A549 (cell line): Measurements from ENCODE around the gene SLIT3. TPM values are rescaled to one million over a fixed set of nuclear protein-coding genes. Genes with fewer than 3 reads are reported as not detected.

Experiments used
- ATAC-seq, 2 experiments: fragments of 200-7000 bp in 1 of 2; fragments of >200 bp in 1 of 2; cut with Nextera tagmentation in 1 of 2; cut with Tn5 transposase in 1 of 2; 3 replicates each; pipeline versions ENCODE4 v1.8.0 to v1.9.1; 2018 to 2020; ENCODE audit warnings: mild to moderate bottlenecking in 1 of 2, moderate library complexity in 1 of 2
- CTCF ChIA-PET: fragments of 300-600 bp; sonication (Branson Sonifier 250); formaldehyde crosslinking; extraction: SDS; loops from one replicate; lab custom pipeline; 2021; ENCODE audit warnings: antibody characterized with exemption, inconsistent platforms; lab: Yijun Ruan, JAX
- POLR2A ChIA-PET: fragments of 350-600 bp; formaldehyde crosslinking; extraction: SDS; loops from one replicate; lab custom pipeline; 2021; ENCODE audit warnings: antibody characterized with exemption, inconsistent platforms; lab: Yijun Ruan, JAX
- DNase-seq, 2 experiments: peaks; one replicate each; pipeline versions ENCODE4 v3.0.0 to v3.0.0-alpha.2; 2011 to 2016; ENCODE audit warnings: low read depth in 1 of 2, low spot score in 1 of 2
- FAIRE-seq: peaks from 2 replicates; lab custom pipeline; 2011; peaks lifted over from hg19 to GRCh38; lab: Jason Lieb, UNC
- H3K27ac ChIP-seq, 2 experiments: fragments of >200 bp; sonication (Bioruptor Twin); formaldehyde crosslinking; 3 replicates each; pipeline ENCODE4 v1.5.1; 2016 to 2017
- H3K4me1 ChIP-seq: fragments of >200 bp; sonication (Bioruptor Twin); formaldehyde crosslinking; 3 replicates; pipeline ENCODE4 v1.6.1; 2016
- H3K4me2 ChIP-seq: fragments of >200 bp; sonication (Bioruptor Twin); formaldehyde crosslinking; 3 replicates; pipeline ENCODE4 v1.6.1; 2016
- H3K4me3 ChIP-seq: fragments of >200 bp; sonication (Bioruptor Twin); formaldehyde crosslinking; 3 replicates; pipeline ENCODE4 v1.5.1; 2016
- H3K9me3 ChIP-seq: fragments of >200 bp; sonication (Bioruptor Twin); formaldehyde crosslinking; 3 replicates; pipeline ENCODE4 v1.6.1; 2016
- CHD2 ChIP-seq: fragments of 150-350 bp; IDR thresholded peaks from 2 replicates; pipeline ENCODE4 v1.6.1; 2014; ENCODE audit warnings: low read length; ENCODE audit not compliant: partially characterized antibody
- CHD4 ChIP-seq: fragments of 200-600 bp; sonication (generic); IDR thresholded peaks from 2 replicates; pipeline ENCODE4 v1.6.1; 2016; ENCODE audit warnings: antibody characterized with exemption, mild to moderate bottlenecking, borderline replicate concordance
- CTCF ChIP-seq: fragments of >200 bp; sonication (Bioruptor Twin); formaldehyde crosslinking; IDR thresholded peaks from 3 replicates; pipeline ENCODE4 v1.5.1; 2016
- FOXS1 ChIP-seq: fragments of 250-450 bp; sonication (Bioruptor Pico); IDR thresholded peaks from 2 replicates; pipeline ENCODE4 v1.5.0; 2020; ENCODE audit warnings: mild to moderate bottlenecking, moderate library complexity
- HES2 ChIP-seq: fragments of >200 bp; sonication (Bioruptor Twin); formaldehyde crosslinking; IDR thresholded peaks from 2 replicates; pipeline ENCODE4 v1.6.1; 2016
- HOXB13 ChIP-seq: fragments of 250-450 bp; sonication (Bioruptor Pico); IDR thresholded peaks from 2 replicates; pipeline ENCODE4 v1.5.0; 2020; ENCODE audit warnings: low read depth, mild to moderate bottlenecking, moderate library complexity
- HOXB5 ChIP-seq: fragments of 250-450 bp; sonication (Bioruptor Pico); IDR thresholded peaks from 2 replicates; pipeline ENCODE4 v1.5.0; 2020; ENCODE audit warnings: mild to moderate bottlenecking, moderate library complexity
- JUNB ChIP-seq: fragments of >200 bp; sonication (Bioruptor Twin); formaldehyde crosslinking; IDR thresholded peaks from 2 replicates; pipeline ENCODE4 v1.6.1; 2016
- KDM5A ChIP-seq: fragments of 200-600 bp; sonication (generic); IDR thresholded peaks from 2 replicates; pipeline ENCODE4 v1.6.1; 2016; ENCODE audit warnings: antibody characterized with exemption, mild to moderate bottlenecking
- NR3C1 ChIP-seq: fragments of >200 bp; sonication (Bioruptor Twin); formaldehyde crosslinking; IDR thresholded peaks from 3 replicates; pipeline ENCODE4 v1.6.1; 2017
- PBX3 ChIP-seq: IDR thresholded peaks from 2 replicates; pipeline ENCODE4 v1.6.1; 2012
- RAD21 ChIP-seq, 2 experiments: fragments of >200 bp in 1 of 2; sonication (Bioruptor Twin) in 1 of 2; formaldehyde crosslinking in 1 of 2; IDR thresholded peaks in 1 of 2; conservative IDR thresholded peaks in 1 of 2; 2 replicates in 1 of 2; 3 replicates in 1 of 2; pipeline ENCODE4 v1.6.1; 2012 to 2018; ENCODE audit warnings: inconsistent platforms in 1 of 2
- REST ChIP-seq: fragments of 200-600 bp; sonication (generic); IDR thresholded peaks from 2 replicates; pipeline ENCODE4 v1.6.1; 2016; ENCODE audit warnings: antibody characterized with exemption, mild to moderate bottlenecking, moderate library complexity
- RFX5 ChIP-seq: fragments of 450-650 bp; IDR thresholded peaks from 2 replicates; pipeline ENCODE4 v1.7.1; 2014; ENCODE audit warnings: antibody characterized with exemption, mild to moderate bottlenecking, moderate library complexity
- SMC3 ChIP-seq: fragments of >200 bp; sonication (Bioruptor Twin); formaldehyde crosslinking; IDR thresholded peaks from 3 replicates; pipeline ENCODE4 v1.6.1; 2018; ENCODE audit warnings: inconsistent platforms
- ZNF302 ChIP-seq: fragments of 250-450 bp; sonication (Bioruptor Pico); IDR thresholded peaks from 2 replicates; pipeline ENCODE4 v1.9.0; 2021; ENCODE audit warnings: inconsistent platforms, mild to moderate bottlenecking, moderate library complexity
- WGBS: methylation state at CpG from one replicate; pipeline ENCODE4 v1.1.6; 2017; ENCODE audit errors: missing lambda C conversion rate; 5-methylcytosine and 5-hydroxymethylcytosine counted together
- polyA plus RNA-seq, 4 experiments: library from polyadenylated mRNA; depleted of rRNA in 3 of 4; stranded (reverse); fragments of >200 nt; fragmentation: RNase III in 1 of 4; extraction: RNeasy Plus Mini Kit Qiagen cat#74134 plus additional on column Dnase treatment in 1 of 4; gene quantifications; 2 replicates in 3 of 4; 3 replicates in 1 of 4; pipeline ENCODE4 v1.2.3, GENCODE V29; 2011 to 2017

The SLIT3 gene
- polyA plus RNA-seq, 2 of the 4 experiments (the other 2 are of a cell fraction): 12.7 to 22.9 TPM

GRCh38 chr5:168969326-168969886 is 331.5 kb downstream of the SLIT3 start:
- CTCF ChIA-PET: interaction anchor here (0.5 to 1.5 kb wide), 6 partner anchors 10 to 1429 kb away, joined by 3 to 5 read pairs (median 3); no protein-coding TSS in a partner anchor
- ATAC-seq (no peak), DNase-seq (no peak), FAIRE-seq (no peak)
- Histone ChIP-seq H3K9me3 (no peaks in the 10 kb centered on the region), H3K4me2 (no peak overlapping the region), H3K4me3 (no peak overlapping the region), H3K4me1 (peaks cover 10% of the 10 kb centered on the region; the same call in 2 of the 3 replicates), H3K27ac (no peak overlapping the region)
- TF ChIP-seq JUNB: no peak
- no peak for TF ChIP-seq NR3C1
- WGBS: 87% methylated on average over 8 of the region's 8 CpGs
- POLR2A ChIA-PET: no interaction called here

GRCh38 chr5:168967882-168968620 is 332.9 kb downstream of the SLIT3 start:
- Histone ChIP-seq H3K4me2 (no peak overlapping the region), H3K9me3 (no peaks in the 10 kb centered on the region), H3K4me1 (no peaks in the 10 kb centered on the region), H3K4me3 (no peak overlapping the region), H3K27ac (no peak overlapping the region)
- ChIA-PET POLR2A (no interaction called here), CTCF (interaction anchor here (1.0 to 1.2 kb wide), 3 partner anchors 20 to 613 kb away, joined by 3 to 5 read pairs (median 3); no protein-coding TSS in a partner anchor)
- ATAC-seq: no peak
- no peak for FAIRE-seq
- no peak for DNase-seq
- TF ChIP-seq ZNF302 (CRISPR knock-in tag) (no peak), HES2 (no peak), RFX5 (no peak), FOXS1 (no peak), HOXB13 (CRISPR knock-in tag) (no peak), SMC3 (no peak)
- 65% methylated on average over 7 of the region's 7 CpGs for WGBS

GRCh38 chr5:168965638-168966037 is 335.3 kb downstream of the SLIT3 start:
- no peak overlapping the region for H3K4me2 ChIP-seq
- ATAC-seq (no peak), FAIRE-seq (no peak), DNase-seq (no peak)
- no peaks in the 10 kb centered on the region for H3K4me1 ChIP-seq
- ChIA-PET POLR2A (interaction anchor here (0.7 kb wide), 1 partner anchor 10 kb away, joined by 4 read pairs; no protein-coding TSS in a partner anchor), CTCF (interaction anchor here (1.1 to 1.5 kb wide), 4 partner anchors 17 to 616 kb away, joined by 3 to 5 read pairs (median 4); no protein-coding TSS in a partner anchor)
- WGBS: 94% methylated on average over 5 of the region's 5 CpGs
- no peaks in the 10 kb centered on the region for H3K9me3 ChIP-seq
- TF ChIP-seq CTCF (no peak), CHD4 (no peak), JUNB (no peak), KDM5A (no peak), RFX5 (no peak), PBX3 (no peak), REST (no peak), CHD2 (no peak), HOXB5 (CRISPR knock-in tag) (no peak), RAD21 (conservative IDR thresholded peaks at IDR 0.05 in 1 of 2, IDR thresholded peaks at IDR 0.05 in 1 of 2) (no peak)
- no peak overlapping the region for H3K27ac ChIP-seq
- H3K4me3 ChIP-seq: no peak overlapping the region
